ENCODE measurements around the gene UBA52. TPM values are rescaled to one million over a fixed set of nuclear protein-coding genes. Genes with fewer than 3 reads are reported as not detected.
"Not testable (repeated sequence)": the region's sequence is repeated elsewhere in the genome, so short reads cannot be mapped to it uniquely, and the experiment has no call there.

The UBA52 gene
- polyA plus RNA-seq (2012; ENCODE audit: low read depth, missing spikeins) = 3,373 TPM

GRCh38 chr19:18571564-18572344 lies at the start of gene UBA52:
Gene UBA52 (plus strand): TSS chr19:18571857. CDS start chr19:18573301, 1,444 bp downstream.
- DNase-seq (ENCODE audit: insufficient read length, low spot score) (peak; percentile 95), FAIRE-seq (peak; percentile 100)
- peak; percentile 91 for TF ChIP-seq POLR2AphosphoS5 (IDR thresholded peaks at IDR 0.05; ENCODE audit: low read depth, low read length)
- peak; percentile 97 for TF ChIP-seq TAF1 (IDR thresholded peaks at IDR 0.05; ENCODE audit: low read depth, low read length)
- peak; percentile 87 for TF ChIP-seq POLR2A (IDR thresholded peaks at IDR 0.05; ENCODE audit: low read depth, low read length)
- TF ChIP-seq POU2F2 (IDR thresholded peaks at IDR 0.05; ENCODE audit: low read depth, low read length) = peak; percentile 78
- no peak for TF ChIP-seq SPI1 (IDR thresholded peaks at IDR 0.05; ENCODE audit: low read depth, low read length)

GRCh38 chr19:18522124-18522861 lies 49.4 kb upstream of the UBA52 start:
- DNase-seq (ENCODE audit: insufficient read length, low spot score) (peak; percentile 96), FAIRE-seq (peak; percentile 97)
- TF ChIP-seq TAF1 (IDR thresholded peaks at IDR 0.05; ENCODE audit: low read depth, low read length) (no peak), SPI1 (IDR thresholded peaks at IDR 0.05; ENCODE audit: low read depth, low read length) (peak; percentile 23; the same call in 1 of the 2 replicates), POLR2AphosphoS5 (IDR thresholded peaks at IDR 0.05; ENCODE audit: low read depth, low read length) (0 out of 2 replicates have a peak, but pooled peaks have one; percentile 32), POU2F2 (IDR thresholded peaks at IDR 0.05; ENCODE audit: low read depth, low read length) (peak; percentile 100), POLR2A (IDR thresholded peaks at IDR 0.05; ENCODE audit: low read depth, low read length) (no peak), PAX5 (IDR thresholded peaks at IDR 0.05; ENCODE audit: insufficient read depth, low read length, severe bottlenecking) (peak; percentile 26)

- FAIRE-seq; DNase-seq (ENCODE audit: insufficient read length, low spot score): not testable (repeated sequence)
Measured at GRCh38 chr19:18522862-18523440, 48.7 kb upstream of the UBA52 start.

GRCh38 chr19:18523841-18524240 lies 47.8 kb upstream of the UBA52 start:
- TF ChIP-seq POLR2AphosphoS5 (IDR thresholded peaks at IDR 0.05; ENCODE audit: low read depth, low read length) (no peak), SPI1 (IDR thresholded peaks at IDR 0.05; ENCODE audit: low read depth, low read length) (no peak), TAF1 (IDR thresholded peaks at IDR 0.05; ENCODE audit: low read depth, low read length) (no peak), PAX5 (IDR thresholded peaks at IDR 0.05; ENCODE audit: insufficient read depth, low read length, severe bottlenecking) (no peak), POU2F2 (IDR thresholded peaks at IDR 0.05; ENCODE audit: low read depth, low read length) (no peak), POLR2A (IDR thresholded peaks at IDR 0.05; ENCODE audit: low read depth, low read length) (no peak)
- DNase-seq (ENCODE audit: insufficient read length, low spot score) (no peak), FAIRE-seq (no peak)

- no peak for FAIRE-seq
- DNase-seq (ENCODE audit: insufficient read length, low spot score) = no peak
- no peak for TF ChIP-seq PAX5 (IDR thresholded peaks at IDR 0.05; ENCODE audit: insufficient read depth, low read length, severe bottlenecking)
Measured at GRCh38 chr19:18526316-18526715, 45.3 kb upstream of the UBA52 start.

GRCh38 chr19:18529782-18530181 lies 41.9 kb upstream of the UBA52 start:
- no peak for DNase-seq (ENCODE audit: insufficient read length, low spot score)
- TF ChIP-seq POLR2A (IDR thresholded peaks at IDR 0.05; ENCODE audit: low read depth, low read length) (no peak), TAF1 (IDR thresholded peaks at IDR 0.05; ENCODE audit: low read depth, low read length) (no peak), POU2F2 (IDR thresholded peaks at IDR 0.05; ENCODE audit: low read depth, low read length) (no peak), SPI1 (IDR thresholded peaks at IDR 0.05; ENCODE audit: low read depth, low read length) (no peak)
- no peak for FAIRE-seq

GRCh38 chr19:18531485-18531884 lies 40.2 kb upstream of the UBA52 start:
- TF ChIP-seq SPI1 (IDR thresholded peaks at IDR 0.05; ENCODE audit: low read depth, low read length) = no peak
- TF ChIP-seq POU2F2 (IDR thresholded peaks at IDR 0.05; ENCODE audit: low read depth, low read length) = no peak
- no peak for TF ChIP-seq POLR2AphosphoS5 (IDR thresholded peaks at IDR 0.05; ENCODE audit: low read depth, low read length)
- TF ChIP-seq PAX5 (IDR thresholded peaks at IDR 0.05; ENCODE audit: insufficient read depth, low read length, severe bottlenecking) = no peak
- FAIRE-seq = no peak
- DNase-seq (ENCODE audit: insufficient read length, low spot score) = no peak

GRCh38 chr19:18532168-18532890 lies 39.3 kb upstream of the UBA52 start:
- DNase-seq (ENCODE audit: insufficient read length, low spot score) = no peak
- TF ChIP-seq PAX5 (IDR thresholded peaks at IDR 0.05; ENCODE audit: insufficient read depth, low read length, severe bottlenecking) (no peak), POU2F2 (IDR thresholded peaks at IDR 0.05; ENCODE audit: low read depth, low read length) (no peak)
- FAIRE-seq = no peak

GRCh38 chr19:18533058-18533457 lies 38.6 kb upstream of the UBA52 start:
- FAIRE-seq (no peak), DNase-seq (ENCODE audit: insufficient read length, low spot score) (no peak)

GRCh38 chr19:18536475-18536874 lies 35.2 kb upstream of the UBA52 start:
- FAIRE-seq (peak; percentile 28), DNase-seq (ENCODE audit: insufficient read length, low spot score) (no peak)
- TF ChIP-seq POLR2A (IDR thresholded peaks at IDR 0.05; ENCODE audit: low read depth, low read length) = no peak
- no peak for TF ChIP-seq POLR2AphosphoS5 (IDR thresholded peaks at IDR 0.05; ENCODE audit: low read depth, low read length)
- TF ChIP-seq POU2F2 (IDR thresholded peaks at IDR 0.05; ENCODE audit: low read depth, low read length) = no peak
- no peak for TF ChIP-seq SPI1 (IDR thresholded peaks at IDR 0.05; ENCODE audit: low read depth, low read length)
- no peak for TF ChIP-seq PAX5 (IDR thresholded peaks at IDR 0.05; ENCODE audit: insufficient read depth, low read length, severe bottlenecking)
- no peak for TF ChIP-seq TAF1 (IDR thresholded peaks at IDR 0.05; ENCODE audit: low read depth, low read length)

More at GRCh38 chr19:18533058-18533457, 38.6 kb upstream of the UBA52 start:
- TF ChIP-seq POU2F2 (IDR thresholded peaks at IDR 0.05; ENCODE audit: low read depth, low read length) (no peak), POLR2A (IDR thresholded peaks at IDR 0.05; ENCODE audit: low read depth, low read length) (no peak), SPI1 (IDR thresholded peaks at IDR 0.05; ENCODE audit: low read depth, low read length) (no peak), PAX5 (IDR thresholded peaks at IDR 0.05; ENCODE audit: insufficient read depth, low read length, severe bottlenecking) (no peak)
